ENCODE data around the gene HIGD1B.

DNA sequence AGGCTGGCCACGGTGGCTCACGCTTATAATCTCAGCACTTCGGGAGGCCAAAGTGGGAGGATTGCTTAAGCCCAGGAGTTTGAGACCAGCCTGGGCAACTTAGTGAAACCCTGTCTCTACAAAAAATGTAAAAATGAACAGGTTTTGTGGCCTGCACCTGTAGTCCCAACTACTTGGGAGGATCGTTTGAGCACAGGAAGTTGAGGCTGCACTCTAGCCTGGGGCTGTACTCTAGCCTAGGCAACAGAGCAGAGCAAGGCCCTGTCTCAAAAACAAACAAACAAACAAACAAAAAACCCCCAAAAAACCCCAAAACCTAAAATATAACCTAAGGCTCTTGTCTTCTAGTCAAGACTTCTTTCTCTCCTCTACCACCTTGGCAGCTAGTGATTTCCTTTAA, 7.4 kb upstream of the HIGD1B start:
- TF ChIP-seq, protein P1, sequence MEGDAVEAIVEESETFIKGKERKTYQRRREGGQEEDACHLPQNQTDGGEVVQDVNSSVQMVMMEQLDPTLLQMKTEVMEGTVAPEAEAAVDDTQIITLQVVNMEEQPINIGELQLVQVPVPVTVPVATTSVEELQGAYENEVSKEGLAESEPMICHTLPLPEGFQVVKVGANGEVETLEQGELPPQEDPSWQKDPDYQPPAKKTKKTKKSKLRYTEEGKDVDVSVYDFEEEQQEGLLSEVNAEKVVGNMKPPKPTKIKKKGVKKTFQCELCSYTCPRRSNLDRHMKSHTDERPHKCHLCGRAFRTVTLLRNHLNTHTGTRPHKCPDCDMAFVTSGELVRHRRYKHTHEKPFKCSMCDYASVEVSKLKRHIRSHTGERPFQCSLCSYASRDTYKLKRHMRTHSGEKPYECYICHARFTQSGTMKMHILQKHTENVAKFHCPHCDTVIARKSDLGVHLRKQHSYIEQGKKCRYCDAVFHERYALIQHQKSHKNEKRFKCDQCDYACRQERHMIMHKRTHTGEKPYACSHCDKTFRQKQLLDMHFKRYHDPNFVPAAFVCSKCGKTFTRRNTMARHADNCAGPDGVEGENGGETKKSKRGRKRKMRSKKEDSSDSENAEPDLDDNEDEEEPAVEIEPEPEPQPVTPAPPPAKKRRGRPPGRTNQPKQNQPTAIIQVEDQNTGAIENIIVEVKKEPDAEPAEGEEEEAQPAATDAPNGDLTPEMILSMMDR (IDR thresholded peaks at IDR 0.05): no peak
- no peak for TF ChIP-seq POLR2A (IDR thresholded peaks at IDR 0.05)

Measured in Peyer's patch (tissue), 4 donors.